ENCODE data around the gene APOBEC3B. TPM values are rescaled to one million over a fixed set of nuclear protein-coding genes. Genes with fewer than 3 reads are reported as not detected.

APOBEC3B gene
- total and polyA plus RNA-seq, 2 donors (not counting 3 experiments of a cell fraction or from before 2014, with no cell fraction given) = 10.3 to 19.9 TPM

GRCh38 chr22:38955250-38955905 lies 26.8 kb upstream of the APOBEC3B start:
- Histone ChIP-seq H2AFZ (ENCODE audit: low read depth, low read length) (no peak overlapping the region), H3K4me1 (ENCODE audit: control insufficient read depth, extremely low read depth, insufficient read depth, low read length) (no peaks in the 10 kb centered on the region), H3K9ac (replicated peaks; ENCODE audit: extremely low read depth, insufficient read depth, low read length) (no peak overlapping the region), H3K79me2 (ENCODE audit: control insufficient read depth, insufficient read depth, low read length) (no peaks in the 10 kb centered on the region), H3K27ac (ENCODE audit: insufficient read depth, low read depth, low read length) (no peak overlapping the region), H3K4me3 (replicated peaks in 1 of 3; ENCODE audit: insufficient read depth in 1 of 3, low read depth in 1 of 3, low read length in 3 of 3) (no peak overlapping the region), H3K9me1 (replicated peaks; ENCODE audit: control insufficient read depth, extremely low read depth, insufficient read depth, low read length) (no peaks in the 10 kb centered on the region), H3K9me3 (replicated peaks; ENCODE audit: control insufficient read depth, insufficient read depth, low read length) (no peaks in the 10 kb centered on the region), H3K36me3 (ENCODE audit: control insufficient read depth in 2 of 2, extremely low read depth in 1 of 2, insufficient read depth in 2 of 2, low read length in 2 of 2) (no peaks in the 10 kb centered on the region), H4K20me1 (replicated peaks; ENCODE audit: control insufficient read depth, extremely low read depth, insufficient read depth, low read length) (no peaks in the 10 kb centered on the region), H3K27me3 (ENCODE audit: control insufficient read depth in 2 of 2, insufficient read depth in 2 of 2, low read length in 2 of 2) (peaks cover 0 to 6% of the 10 kb centered on the region in 2 experiments), H3K4me2 (ENCODE audit: insufficient read depth, low read length) (no peak overlapping the region)
- DNase-seq (ENCODE audit: low read depth, low spot score) = no peak
- no TSS peak for BruUV-seq (replicated peaks)
- TF ChIP-seq CTCF (IDR thresholded peaks at IDR 0.05; ENCODE audit: extremely low read depth in 1 of 2, insufficient read depth in 1 of 2, low read depth in 1 of 2, low read length in 2 of 2) = no peak
- no peak for TF ChIP-seq POLR2A (IDR thresholded peaks at IDR 0.05; ENCODE audit: low read depth, low read length)
- no peak for TF ChIP-seq MYC (IDR thresholded peaks at IDR 0.05; ENCODE audit: low read depth, low read length)
- no peak for TF ChIP-seq EZH2 (IDR thresholded peaks at IDR 0.05; ENCODE audit: borderline replicate concordance, low read depth, low read length, severe bottlenecking)
- TF ChIP-seq, protein P1, sequence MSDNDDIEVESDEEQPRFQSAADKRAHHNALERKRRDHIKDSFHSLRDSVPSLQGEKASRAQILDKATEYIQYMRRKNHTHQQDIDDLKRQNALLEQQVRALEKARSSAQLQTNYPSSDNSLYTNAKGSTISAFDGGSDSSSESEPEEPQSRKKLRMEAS (IDR thresholded peaks at IDR 0.05; ENCODE audit: insufficient read depth, insufficient read length) = no peak
- no peak for TF ChIP-seq JUN (IDR thresholded peaks at IDR 0.05; ENCODE audit: borderline replicate concordance, insufficient read depth, insufficient read length, low read depth)
- TF ChIP-seq GATA2 (IDR thresholded peaks at IDR 0.05; ENCODE audit: insufficient read depth, insufficient read length, low read depth, low read length) = no peak
- no peak for TF ChIP-seq FOS (IDR thresholded peaks at IDR 0.05; ENCODE audit: borderline replicate concordance, insufficient read depth, low read length)
- TF ChIP-seq POLR2AphosphoS5 (IDR thresholded peaks at IDR 0.05; ENCODE audit: insufficient read depth, low read depth, low read length) = no peak
- FAIRE-seq = no peak
- dilution Hi-C loops (cut with MboI; ENCODE audit: extremely low pct_ligation_motif_present, low sequenced_read_pairs) = no loop called here
- CTCF ChIA-PET = interaction anchor here (1.2 to 1.8 kb wide), 2 partner anchors 13 to 187 kb away, joined by 3 to 4 read pairs; no protein-coding TSS in a partner anchor
- POLR2A ChIA-PET = no interaction called here
- intact Hi-C loops (cut with micrococcal nuclease) = no loop called here
